Omental fat pad (tissue), 4 donors: ENCODE measurements around the gene PKNOX1. TPM values are rescaled to one million over a fixed set of nuclear protein-coding genes. Genes with fewer than 3 reads are reported as not detected.

Experiments used
- ATAC-seq: fragments of 150-250 bp; one replicate; pipeline ENCODE4 v1.9.1; 2016; ENCODE audit warnings: mild to moderate bottlenecking, moderate library complexity; ENCODE audit not compliant: low FRiP score
- DNase-seq: peaks from one replicate; pipeline ENCODE4 v3.0.0-alpha.2; 2019; ENCODE audit warnings: low spot score
- total RNA-seq, 4 donors: library from RNA; depleted of rRNA; stranded (reverse); fragments of >200 nt; gene quantifications; one replicate each; pipeline ENCODE4 v1.1.0, GENCODE V29; 2016
- TF ChIP-seq, protein P1 (sequence below), 3 donors: fragments of 450-650 bp; IDR thresholded peaks; one replicate each; pipeline ENCODE4 v1.5.1; 2016 to 2017; ENCODE audit warnings: antibody characterized with exemption in 3 of 3, mild to moderate bottlenecking in 3 of 3, moderate library complexity in 2 of 3

PKNOX1 gene
- total RNA-seq, 4 donors from 2014 or later, result 9.2 to 27.7 (median 18.6) TPM

DNA sequence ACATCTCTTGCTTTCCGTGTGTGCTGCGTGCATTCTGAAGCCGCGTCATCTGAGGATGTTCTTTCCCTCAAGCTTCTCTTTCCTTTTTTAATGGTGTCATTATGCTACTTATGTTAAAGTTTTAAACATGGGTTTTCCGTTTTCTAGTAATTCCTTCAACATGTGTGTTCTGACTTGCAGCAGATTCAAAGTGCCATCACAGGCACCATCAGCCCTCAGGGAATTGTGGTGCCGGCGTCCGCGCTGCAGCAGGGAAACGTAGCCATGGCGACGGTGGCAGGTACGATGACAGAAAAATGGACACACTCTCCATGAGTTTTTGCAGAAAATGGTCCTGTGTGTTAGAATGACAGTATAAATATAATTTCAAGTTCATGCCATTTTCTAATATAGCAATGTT lies 42.4 kb downstream of the PKNOX1 start:
- no peak for ATAC-seq
- DNase-seq, result no peak
- TF ChIP-seq, protein P1, sequence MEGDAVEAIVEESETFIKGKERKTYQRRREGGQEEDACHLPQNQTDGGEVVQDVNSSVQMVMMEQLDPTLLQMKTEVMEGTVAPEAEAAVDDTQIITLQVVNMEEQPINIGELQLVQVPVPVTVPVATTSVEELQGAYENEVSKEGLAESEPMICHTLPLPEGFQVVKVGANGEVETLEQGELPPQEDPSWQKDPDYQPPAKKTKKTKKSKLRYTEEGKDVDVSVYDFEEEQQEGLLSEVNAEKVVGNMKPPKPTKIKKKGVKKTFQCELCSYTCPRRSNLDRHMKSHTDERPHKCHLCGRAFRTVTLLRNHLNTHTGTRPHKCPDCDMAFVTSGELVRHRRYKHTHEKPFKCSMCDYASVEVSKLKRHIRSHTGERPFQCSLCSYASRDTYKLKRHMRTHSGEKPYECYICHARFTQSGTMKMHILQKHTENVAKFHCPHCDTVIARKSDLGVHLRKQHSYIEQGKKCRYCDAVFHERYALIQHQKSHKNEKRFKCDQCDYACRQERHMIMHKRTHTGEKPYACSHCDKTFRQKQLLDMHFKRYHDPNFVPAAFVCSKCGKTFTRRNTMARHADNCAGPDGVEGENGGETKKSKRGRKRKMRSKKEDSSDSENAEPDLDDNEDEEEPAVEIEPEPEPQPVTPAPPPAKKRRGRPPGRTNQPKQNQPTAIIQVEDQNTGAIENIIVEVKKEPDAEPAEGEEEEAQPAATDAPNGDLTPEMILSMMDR (IDR thresholded peaks at IDR 0.05), result no peak

DNA sequence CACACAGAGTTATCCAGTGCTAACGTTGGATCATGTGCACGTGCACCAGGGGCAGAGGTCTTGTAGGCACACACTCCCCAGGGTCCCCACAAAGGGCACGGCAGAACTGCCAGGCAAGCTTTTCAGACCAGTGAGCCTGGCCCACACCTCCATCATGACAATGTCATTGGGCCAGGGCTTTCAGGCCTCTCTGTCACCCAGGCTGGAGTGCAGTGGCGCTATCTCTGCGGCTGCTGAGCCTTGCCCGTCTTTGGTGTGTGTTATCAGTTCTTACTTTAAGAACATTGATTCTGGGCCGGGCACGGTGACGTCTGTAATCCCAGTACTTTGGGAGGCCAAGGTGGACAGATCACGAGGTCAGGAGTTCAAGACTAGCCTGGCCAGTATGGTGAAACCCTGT lies 44.2 kb downstream of the PKNOX1 start:
- no peak for ATAC-seq
- no peak for DNase-seq
- TF ChIP-seq, protein P1 (IDR thresholded peaks at IDR 0.05), result no peak

DNA sequence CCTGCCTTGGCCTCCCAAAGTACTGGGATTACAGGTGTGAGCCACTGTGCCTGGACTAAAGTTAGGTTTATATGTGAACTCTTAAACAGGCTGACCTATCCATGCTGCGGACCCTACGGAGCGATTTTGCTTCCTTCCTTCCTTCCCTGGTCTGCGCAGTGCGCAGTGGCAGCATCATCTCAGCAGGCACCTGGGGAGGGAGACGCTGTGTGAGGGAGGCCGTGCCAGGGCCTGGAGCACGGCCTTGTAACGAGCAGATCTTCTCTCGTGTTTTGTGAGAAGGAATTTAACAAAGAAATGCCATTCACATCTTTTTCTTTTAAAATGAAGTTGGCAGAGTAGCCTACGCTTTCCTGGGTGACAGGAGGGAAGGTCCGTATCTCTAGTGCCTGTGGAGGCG lies 45.8 kb downstream of the PKNOX1 start:
- TF ChIP-seq, protein P1 (IDR thresholded peaks at IDR 0.05), result no peak
- ATAC-seq (no peak), DNase-seq (no peak)

DNA sequence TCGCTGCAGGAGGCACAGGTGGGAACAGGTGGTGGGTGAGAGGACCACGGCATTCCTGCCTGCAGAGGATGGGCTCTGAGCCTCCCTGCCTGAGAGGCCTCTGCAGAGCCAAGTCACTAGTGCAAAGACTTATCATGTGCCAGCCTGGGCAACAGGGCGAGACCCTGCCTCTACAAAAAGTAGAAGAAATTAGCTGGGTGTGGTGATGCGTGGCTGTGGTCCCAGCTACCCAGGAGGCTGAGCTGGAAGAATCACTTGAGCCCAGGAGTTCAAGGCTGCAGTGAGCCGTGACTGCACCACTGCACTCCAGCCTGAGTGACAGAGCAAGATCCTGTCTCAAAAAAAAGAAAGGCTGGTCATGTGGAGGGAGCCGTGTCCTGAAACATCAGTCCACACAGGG lies 46.4 kb downstream of the PKNOX1 start:
- TF ChIP-seq, protein P1 (IDR thresholded peaks at IDR 0.05), result no peak
- DNase-seq, result no peak
- ATAC-seq, result no peak

DNA sequence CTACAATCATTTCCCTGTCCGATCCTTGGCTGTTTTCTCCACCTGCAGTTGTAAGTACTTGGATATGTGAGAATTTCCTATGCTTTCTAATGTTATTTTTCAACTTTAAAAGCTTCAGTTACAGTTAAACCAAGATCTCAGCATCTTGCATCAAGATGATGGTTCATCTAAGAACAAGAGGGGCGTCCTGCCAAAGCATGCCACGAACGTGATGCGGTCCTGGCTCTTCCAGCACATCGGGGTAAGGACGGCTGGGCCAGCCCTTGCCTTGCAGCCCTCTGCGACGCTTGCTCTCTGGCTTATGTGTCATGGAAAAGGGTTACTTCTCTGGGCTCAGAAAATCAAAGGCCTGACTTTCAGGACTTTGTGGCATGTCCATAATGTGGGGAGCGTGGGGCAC lies 46.8 kb downstream of the PKNOX1 start:
- DNase-seq (no peak), ATAC-seq (no peak)
- TF ChIP-seq, protein P1 (IDR thresholded peaks at IDR 0.05), result no peak

DNA sequence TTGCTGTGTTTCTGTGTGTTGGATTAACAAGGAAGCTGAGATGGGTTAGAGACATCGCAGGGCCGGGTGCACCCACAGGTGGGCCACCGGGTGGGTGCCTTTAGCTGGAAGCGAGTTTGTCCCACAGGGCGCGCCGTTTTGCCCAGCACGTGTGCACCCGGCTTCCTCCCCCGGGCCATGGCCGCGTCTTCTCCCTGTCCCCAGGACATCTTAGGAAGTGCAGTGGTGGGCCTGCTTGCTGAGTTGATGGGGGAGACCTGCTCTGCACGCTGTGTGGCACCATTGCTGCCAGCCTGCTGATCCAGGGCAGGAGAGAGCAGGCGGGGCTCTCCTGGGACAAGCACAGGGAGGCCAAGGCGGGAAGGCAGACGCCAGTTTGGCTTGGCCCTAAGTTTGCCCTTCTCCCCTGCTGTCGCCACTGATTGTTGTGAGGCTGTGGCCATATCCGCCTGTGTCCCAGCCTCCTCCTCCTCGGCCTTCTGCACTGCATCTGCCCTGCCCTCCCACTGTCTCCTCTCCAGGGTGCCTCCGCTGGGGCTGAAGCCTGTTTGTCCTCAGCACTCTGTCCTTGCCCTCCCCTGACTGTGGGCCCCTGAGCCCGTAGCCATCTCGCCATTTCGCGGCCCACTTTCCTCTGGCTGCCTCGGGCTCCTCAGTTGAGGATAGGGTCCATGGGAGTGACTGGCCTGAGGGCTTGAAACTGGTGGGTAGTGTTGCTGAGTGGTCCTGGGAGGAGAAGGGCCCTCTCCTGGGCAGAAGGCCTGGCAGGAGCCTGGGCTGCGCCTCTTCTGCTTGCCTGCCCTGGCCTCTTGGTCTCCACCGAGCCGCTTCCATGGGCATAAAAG lies 47.6 kb downstream of the PKNOX1 start:
- DNase-seq (no peak), ATAC-seq (no peak)
- TF ChIP-seq, protein P1 (IDR thresholded peaks at IDR 0.05), result no peak

DNA sequence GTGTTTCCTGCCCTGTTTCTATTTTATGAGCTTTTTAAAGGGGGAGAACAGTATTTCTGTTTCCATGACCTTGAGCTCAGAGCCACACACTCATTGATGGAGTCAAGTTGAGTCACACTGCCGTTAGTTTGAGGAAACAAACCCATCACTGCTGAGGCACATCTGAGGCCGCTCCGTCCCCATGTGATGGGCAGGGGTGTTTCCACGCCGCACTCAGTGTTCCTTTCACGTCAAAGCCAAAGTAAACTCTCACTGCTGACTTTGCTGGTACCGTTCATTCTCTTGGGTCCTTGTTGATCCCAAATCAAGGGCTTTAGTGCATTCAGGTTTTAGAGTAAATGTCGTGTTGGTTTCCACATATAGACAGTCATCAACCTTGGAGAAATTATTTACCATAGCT lies 48.8 kb downstream of the PKNOX1 start:
- TF ChIP-seq, protein P1 (IDR thresholded peaks at IDR 0.05), result no peak
- ATAC-seq (no peak), DNase-seq (no peak)
